HG03432 (cell line): Measurements from ENCODE around the gene SLF2.

Experiments
- ATAC-seq: cut with Tn5 transposase; IDR thresholded peaks from one replicate; pipeline ENCODE4 v1.9.1; 2021; ENCODE audit warnings: mild to moderate bottlenecking, moderate library complexity; ENCODE audit not compliant: unreplicated experiment

SLF2 gene

DNA sequence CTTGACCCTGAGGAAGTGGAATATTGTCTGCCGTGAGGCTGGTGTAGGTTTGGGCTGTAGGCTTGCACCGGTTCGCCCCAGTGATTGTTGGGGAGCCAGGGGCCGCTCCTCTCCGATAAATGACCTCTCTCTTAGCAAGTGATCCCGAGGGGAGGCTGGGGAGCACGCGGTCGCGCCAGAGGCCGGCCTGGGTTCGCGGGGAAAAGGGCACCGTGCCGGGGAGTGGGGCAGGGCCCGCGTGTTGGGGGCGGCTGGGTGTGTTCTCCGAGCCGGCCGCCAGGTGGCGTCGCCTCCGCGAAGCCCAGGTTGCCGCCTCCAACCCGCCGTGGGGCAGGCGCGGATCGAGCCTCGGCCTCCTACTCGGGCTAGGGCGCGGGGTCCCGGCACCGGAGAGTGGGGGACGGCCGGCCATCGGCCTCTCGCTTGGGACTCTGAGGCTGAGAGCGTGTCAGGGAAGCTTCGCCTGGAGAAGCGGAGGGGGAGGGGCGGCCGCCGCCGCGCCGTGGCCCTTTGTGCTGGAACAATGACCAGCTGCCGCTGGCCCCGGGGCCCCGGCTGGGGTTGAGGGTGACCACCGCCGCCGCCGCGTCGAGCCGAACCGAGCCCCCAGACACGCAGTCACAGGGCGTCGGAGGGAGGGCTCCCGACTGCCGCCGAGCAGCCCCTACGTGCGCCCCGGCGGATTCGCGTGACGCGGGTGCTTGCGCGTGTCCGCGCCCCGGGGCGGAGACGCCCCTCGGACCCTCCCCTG, 86.4 kb downstream of the SLF2 start:
- peak; percentile 52 for ATAC-seq

GRCh38 chr10:100999742-101000126, 87.0 kb downstream of the SLF2 start, which contains the start of gene LZTS2:
TSS of gene LZTS2 (plus strand) at chr10:100999808. CDS start at chr10:101002539, 2,731 bp downstream.
- no peak for ATAC-seq

GRCh38 chr10:101000127-101000914, 87.6 kb downstream of the SLF2 start:
- no peak for ATAC-seq

DNA sequence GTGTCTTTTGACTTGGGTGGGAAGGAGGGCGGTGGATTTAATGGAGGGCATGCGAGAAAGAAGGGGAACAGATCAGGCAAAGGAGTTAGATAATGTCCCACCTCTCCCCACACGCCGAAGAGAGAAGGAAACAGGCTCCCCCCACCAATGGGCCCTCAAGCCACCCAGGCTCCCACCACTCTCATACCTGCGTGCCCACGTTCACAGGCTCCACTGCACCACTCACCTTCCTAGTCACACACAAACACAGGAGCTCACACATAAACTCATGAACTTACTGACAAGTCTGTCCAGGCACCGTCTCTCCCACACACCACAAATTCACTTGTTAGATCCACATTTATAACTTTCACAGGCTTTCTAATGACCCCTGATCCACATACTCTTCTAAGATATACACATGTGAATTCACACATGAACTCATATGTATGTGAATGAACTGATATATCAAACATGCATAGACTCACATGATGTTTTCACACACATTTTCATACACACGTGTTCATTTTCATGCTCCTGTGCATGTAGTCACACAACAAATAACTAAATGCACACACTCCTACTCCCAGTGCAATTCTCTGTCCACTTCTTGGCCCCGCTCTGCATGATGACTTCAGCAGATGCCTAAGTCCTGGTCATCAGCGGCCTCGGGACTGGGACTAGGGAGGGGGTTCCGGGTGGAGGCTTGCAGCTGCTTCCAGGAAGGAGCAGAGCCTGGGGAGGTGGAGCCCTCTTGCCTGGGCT, 88.3 kb downstream of the SLF2 start:
- no peak for ATAC-seq

DNA sequence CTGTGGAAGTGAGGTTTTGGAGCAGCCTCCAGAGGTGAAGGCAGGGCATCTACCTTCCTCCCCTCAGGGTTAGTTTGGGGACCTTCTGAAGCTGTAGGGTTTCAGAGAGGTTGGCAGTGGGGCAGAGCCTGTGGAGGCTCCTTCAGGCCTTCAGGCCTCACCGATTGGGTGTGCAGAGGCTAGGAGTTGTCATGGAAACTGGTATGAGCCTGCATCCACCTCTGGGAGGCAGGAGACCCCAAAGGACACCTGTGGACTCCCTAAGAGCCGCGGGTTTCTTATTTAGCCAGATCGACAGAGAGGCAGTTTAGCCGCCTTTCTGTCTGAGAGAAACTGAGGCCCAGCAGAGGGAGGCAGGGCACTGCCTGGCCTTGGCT, 88.9 kb downstream of the SLF2 start:
- ATAC-seq: no peak

DNA sequence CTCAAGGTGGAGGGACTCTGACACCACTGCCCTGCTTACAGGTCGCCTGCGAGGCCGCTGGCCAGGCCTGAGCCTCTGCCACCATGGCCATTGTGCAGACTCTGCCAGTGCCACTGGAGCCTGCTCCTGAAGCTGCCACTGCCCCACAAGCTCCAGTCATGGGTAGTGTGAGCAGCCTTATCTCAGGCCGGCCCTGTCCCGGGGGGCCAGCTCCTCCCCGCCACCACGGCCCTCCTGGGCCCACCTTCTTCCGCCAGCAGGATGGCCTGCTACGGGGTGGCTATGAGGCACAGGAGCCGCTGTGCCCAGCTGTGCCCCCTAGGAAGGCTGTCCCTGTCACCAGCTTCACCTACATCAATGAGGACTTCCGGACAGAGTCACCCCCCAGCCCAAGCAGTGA, 89.7 kb downstream of the SLF2 start:
- ATAC-seq: no peak

- ATAC-seq: no peak
Observed at GRCh38 chr10:101003639-101004206, 91.0 kb downstream of the SLF2 start.

- no peak for ATAC-seq
Observed at GRCh38 chr10:101005361-101005760, 92.6 kb downstream of the SLF2 start.

DNA sequence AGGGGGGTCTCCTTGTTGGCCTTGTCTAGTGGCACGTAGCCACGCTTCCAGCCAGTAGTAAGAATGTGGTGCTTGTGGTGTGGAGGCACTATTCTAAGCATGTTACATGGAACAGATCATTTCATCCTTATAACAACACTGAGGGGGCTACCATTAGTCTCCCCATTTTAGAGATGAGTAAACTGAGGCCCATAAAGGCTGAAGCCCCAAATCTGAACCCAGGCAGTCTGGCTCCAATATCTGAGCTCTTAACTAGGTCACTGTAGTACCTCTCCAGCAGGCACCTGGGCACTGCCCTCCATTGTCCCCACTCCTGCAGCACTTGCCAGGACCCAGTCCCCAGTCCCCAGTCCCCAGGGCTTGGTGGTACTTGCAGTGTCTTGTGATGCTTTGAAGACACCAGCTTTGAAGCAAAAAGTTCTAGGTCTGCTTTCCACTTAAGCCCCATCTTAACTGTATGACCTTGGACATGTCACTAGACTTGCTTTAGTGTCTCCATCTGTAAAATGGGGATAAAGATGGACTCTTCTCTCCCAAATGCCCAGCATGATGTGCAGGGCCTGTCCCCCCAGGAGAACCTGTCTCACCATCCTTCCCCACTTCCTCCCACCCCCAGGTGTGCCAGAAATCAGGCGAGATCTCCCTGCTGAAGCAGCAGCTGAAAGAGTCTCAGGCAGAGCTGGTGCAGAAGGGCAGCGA, 93.3 kb downstream of the SLF2 start:
- ATAC-seq: no peak

GRCh38 chr10:101006593-101007098, 93.9 kb downstream of the SLF2 start:
- no peak for ATAC-seq

- no peak for ATAC-seq
Observed at GRCh38 chr10:101007099-101007711, 94.4 kb downstream of the SLF2 start.

DNA sequence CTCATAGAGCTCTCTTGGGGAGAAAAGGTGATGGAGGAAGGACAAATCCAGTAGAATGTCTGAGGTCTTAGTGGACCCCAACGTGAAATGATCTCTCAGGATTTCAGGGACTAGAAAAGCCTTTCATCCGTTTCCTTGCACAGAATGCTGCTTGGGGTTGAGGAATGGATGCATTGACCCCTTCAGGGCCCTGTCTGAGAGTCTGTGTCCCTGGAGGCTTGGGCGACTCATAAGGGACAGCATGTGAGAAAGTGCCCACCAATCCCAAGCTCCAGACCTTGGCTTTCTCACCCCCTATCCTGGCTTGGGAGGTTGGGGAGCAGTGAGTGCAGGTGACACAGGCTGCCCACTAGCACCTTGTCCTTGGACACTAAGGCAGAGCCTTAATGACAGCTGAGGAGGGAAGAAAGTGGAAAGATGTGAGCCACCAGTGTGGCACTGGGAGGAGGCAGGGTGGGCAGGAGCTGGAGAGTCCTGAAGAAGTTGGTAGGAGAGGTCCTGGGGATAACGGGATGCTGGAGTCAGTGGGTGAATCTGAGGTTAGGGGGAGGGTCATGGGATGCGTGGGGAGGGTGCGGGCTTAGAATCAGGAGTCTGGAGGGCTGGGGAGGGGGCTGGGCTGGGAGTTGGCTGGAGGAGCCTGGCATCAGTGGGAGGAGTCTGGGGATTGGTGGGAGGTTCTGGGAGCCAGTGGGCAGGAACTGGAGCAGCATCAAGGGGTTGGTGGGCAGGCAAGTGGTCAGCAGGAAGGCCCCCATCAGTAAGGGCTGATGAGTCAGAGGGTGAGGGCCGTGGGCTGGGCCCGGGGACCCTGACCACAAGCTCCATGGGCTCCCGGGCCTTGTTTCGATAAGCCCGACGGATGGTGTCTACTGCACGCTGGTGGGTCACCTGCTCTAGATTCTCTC, 95.4 kb downstream of the SLF2 start:
- ATAC-seq: no peak

- no peak for ATAC-seq
Observed at GRCh38 chr10:101008823-101009423, 96.2 kb downstream of the SLF2 start.

DNA sequence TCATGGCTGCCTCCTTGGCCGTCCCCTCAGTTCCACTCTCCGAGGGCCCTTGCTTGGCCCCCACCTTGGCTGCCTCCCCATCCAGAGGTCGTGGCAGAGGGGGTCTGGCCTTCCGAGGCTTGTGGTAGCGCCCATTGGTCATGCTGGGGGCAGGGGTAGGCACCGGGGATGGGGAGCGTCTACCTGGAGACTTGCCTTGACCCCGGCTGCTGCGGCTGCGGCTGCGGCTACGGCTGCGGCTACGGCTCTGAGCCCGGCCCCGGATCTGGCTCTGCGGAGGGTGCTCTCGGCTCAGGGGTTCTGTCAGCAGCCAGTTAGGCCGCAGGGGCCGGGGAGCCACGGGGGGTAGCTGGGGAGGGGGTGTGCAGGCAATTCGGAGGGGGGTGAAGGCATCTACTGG, 97.6 kb downstream of the SLF2 start:
- no peak for ATAC-seq

DNA sequence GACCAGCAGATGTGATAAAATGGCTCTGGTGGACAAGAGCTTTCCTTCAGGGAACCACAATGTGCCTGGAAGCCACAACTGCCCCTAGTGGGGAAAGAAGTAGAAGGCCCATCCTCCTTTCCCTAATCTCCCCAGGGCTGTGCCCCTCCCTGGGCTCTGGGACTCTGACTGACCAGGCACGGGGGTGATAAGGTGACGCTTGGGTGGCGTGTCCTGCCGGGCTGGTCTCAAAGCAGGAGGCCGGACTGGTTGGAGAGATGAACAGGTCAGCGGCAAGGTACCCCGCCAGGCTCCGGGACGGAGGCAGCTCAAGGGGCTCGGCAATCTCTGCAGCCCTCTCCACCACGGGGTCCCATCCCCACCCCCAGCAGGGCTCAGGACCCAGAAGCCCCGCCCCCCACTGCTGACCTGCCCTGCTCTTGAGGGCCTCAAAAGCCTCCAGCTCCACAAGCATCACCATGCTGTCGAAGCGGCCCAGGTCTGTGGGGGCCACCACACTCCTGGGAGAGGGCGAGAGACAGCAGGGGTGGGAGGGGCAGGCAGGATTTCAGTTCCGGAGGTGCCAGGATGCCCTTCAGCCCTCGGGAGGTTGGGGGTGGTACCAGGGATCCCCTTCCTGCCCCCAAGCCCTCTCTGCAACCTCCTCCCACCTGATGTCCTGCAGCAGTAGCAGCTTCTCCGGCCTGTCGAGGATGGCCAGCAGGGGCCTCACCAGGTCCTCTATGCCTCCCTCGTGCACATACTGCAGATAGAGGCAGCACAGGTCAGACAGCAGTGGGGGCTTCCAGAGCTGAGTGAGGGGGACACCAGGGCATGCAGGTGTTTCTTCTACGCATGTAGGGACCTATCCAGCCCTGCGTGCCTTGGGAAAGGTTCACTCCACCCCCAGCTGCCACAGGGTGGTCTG, 99.0 kb downstream of the SLF2 start:
- ATAC-seq: no peak

GRCh38 chr10:101012525-101013364, 100.0 kb downstream of the SLF2 start:
- ATAC-seq: peak; percentile 77

GRCh38 chr10:101013365-101013825, 100.6 kb downstream of the SLF2 start:
- ATAC-seq: no peak
